Gastroesophageal sphincter (tissue), 4 donors: ENCODE measurements around the gene PCDH9. TPM values are rescaled to one million over a fixed set of nuclear protein-coding genes. Genes with fewer than 3 reads are reported as not detected.

Source experiments
- ATAC-seq: fragments of 150-250 bp; one replicate; pipeline ENCODE4 v1.9.1; 2016; ENCODE audit warnings: mild to moderate bottlenecking, moderate library complexity
- H3K27ac ChIP-seq, 4 donors: fragments of 200-600 bp; sonication (generic) in 3 of 4; 1 replicate in 3 of 4; 2 replicates in 1 of 4; pipeline ENCODE4 v1.5.1; 2016 to 2019
- H3K27me3 ChIP-seq: fragments of 200-600 bp; sonication (generic); one replicate; pipeline ENCODE4 v1.5.1; 2019
- H3K36me3 ChIP-seq, 2 donors: fragments of 200-600 bp; sonication (generic); one replicate each; pipeline ENCODE4 v1.5.1; 2019; ENCODE audit warnings: control low read depth in 1 of 2
- H3K4me1 ChIP-seq, 3 donors: fragments of 200-600 bp; sonication (generic); 1 replicate in 2 of 3; 2 replicates in 1 of 3; pipeline ENCODE4 v1.5.1; 2016 to 2019; ENCODE audit warnings: control low read depth in 2 of 3
- H3K4me3 ChIP-seq, 2 donors: fragments of 200-600 bp; sonication (generic); one replicate each; pipeline ENCODE4 v1.5.1; 2019; ENCODE audit warnings: mild to moderate bottlenecking in 1 of 2, moderate library complexity in 1 of 2
- H3K9me3 ChIP-seq, 3 donors: fragments of 200-600 bp; sonication (generic); one replicate each; pipeline ENCODE4 v1.5.1; 2017 to 2019; ENCODE audit warnings: control low read depth in 2 of 3
- CTCF ChIP-seq, 4 experiments: fragments of 200-600 bp in 2 of 4; fragments of 450-650 bp in 2 of 4; sonication (generic) in 1 of 4; IDR thresholded peaks; one replicate each; pipeline ENCODE4 v1.5.1; 2017 to 2019; ENCODE audit warnings: antibody characterized with exemption in 4 of 4, mild to moderate bottlenecking in 2 of 4, moderate library complexity in 2 of 4
- EP300 ChIP-seq: sonication (generic); formaldehyde crosslinking; IDR thresholded peaks from one replicate; pipeline ENCODE4 v1.6.1; 2017; ENCODE audit warnings: antibody characterized with exemption, mild to moderate bottlenecking
- POLR2A ChIP-seq, 2 donors: fragments of 450-650 bp; IDR thresholded peaks; one replicate each; pipeline ENCODE4 v1.6.1; 2017; ENCODE audit warnings: antibody characterized with exemption in 2 of 2, mild to moderate bottlenecking in 2 of 2, moderate library complexity in 1 of 2
- POLR2AphosphoS5 ChIP-seq: sonication (generic); formaldehyde crosslinking; IDR thresholded peaks from one replicate; pipeline ENCODE4 v1.6.1; 2017; ENCODE audit warnings: antibody characterized with exemption
- WGBS, 2 donors: methylation state at CpG; one replicate each; pipeline ENCODE4 v1.1.5; 2018; ENCODE audit warnings: low coverage in 1 of 2; 5-methylcytosine and 5-hydroxymethylcytosine counted together
- total RNA-seq, 4 donors: library from RNA; depleted of rRNA; stranded (reverse); fragments of >200 nt; gene quantifications; one replicate each; pipeline ENCODE4 v1.1.0, GENCODE V29; 2016

Gene PCDH9
- total RNA-seq, 4 donors from 2014 or later, result 52.9 to 141 (median 56.5) TPM

- Histone ChIP-seq H3K9me3 (no peaks in the 10 kb centered on the region), H3K36me3 (no peaks in the 10 kb centered on the region), H3K4me3 (peak overlapping the region; percentile 42 to 53), H3K27ac (peak overlapping the region in 2 of 4 donors; percentile 15 to 39), H3K4me1 (peaks cover 0 to 76% (median 0%) of the 10 kb centered on the region in 3 donors), H3K27me3 (no peaks in the 10 kb centered on the region)
- TF ChIP-seq CTCF (IDR thresholded peaks at IDR 0.05), result no peak
- no peak for TF ChIP-seq POLR2A (IDR thresholded peaks at IDR 0.05)
- no peak for TF ChIP-seq POLR2AphosphoS5
- no peak for TF ChIP-seq EP300
- 64 to 87% methylated on average over 6 to 13 of the region's 20 CpGs for WGBS, 2 donors
- no peak for ATAC-seq
Measured at GRCh38 chr13:67225252-67226159, 4.6 kb downstream of the PCDH9 start.

GRCh38 chr13:67224148-67224846 lies 5.8 kb downstream of the PCDH9 start:
- H3K4me1 ChIP-seq, result peaks cover 0 to 78% (median 0%) of the 10 kb centered on the region in 3 donors
- peak; percentile 80 for ATAC-seq

GRCh38 chr13:67223742-67224141 lies 6.4 kb downstream of the PCDH9 start:
- Histone ChIP-seq H3K4me3 (peak overlapping the region; percentile 42 to 53), H3K27me3 (no peaks in the 10 kb centered on the region), H3K27ac (peak overlapping the region in 2 of 4 donors; percentile 1 to 39), H3K9me3 (no peaks in the 10 kb centered on the region), H3K4me1 (peaks cover 0 to 73% (median 0%) of the 10 kb centered on the region in 3 donors), H3K36me3 (no peaks in the 10 kb centered on the region)
- TF ChIP-seq POLR2AphosphoS5, result no peak
- no peak for TF ChIP-seq EP300
- TF ChIP-seq POLR2A (IDR thresholded peaks at IDR 0.05), result no peak
- TF ChIP-seq CTCF (IDR thresholded peaks at IDR 0.05), result no peak
- ATAC-seq, result no peak
- 50 to 54% methylated on average over 1 of the region's 1 CpG for WGBS, 2 donors

More at GRCh38 chr13:67224148-67224846, 5.8 kb downstream of the PCDH9 start:
- no peaks in the 10 kb centered on the region for H3K36me3 ChIP-seq
- WGBS, 2 donors, result 19% methylated on average over 7 to 9 of the region's 9 CpGs
- no peaks in the 10 kb centered on the region for H3K9me3 ChIP-seq
- H3K4me3 ChIP-seq, result peak overlapping the region; percentile 42 to 53
- H3K27me3 ChIP-seq, result no peaks in the 10 kb centered on the region
- peak overlapping the region in 2 of 4 donors; percentile 1 to 39 for H3K27ac ChIP-seq
- TF ChIP-seq CTCF (IDR thresholded peaks at IDR 0.05) (peak; percentile 36 to 75 (median 72)), POLR2AphosphoS5 (peak; percentile 92), EP300 (no peak), POLR2A (IDR thresholded peaks at IDR 0.05) (no peak)

GRCh38 chr13:67223024-67223423 lies 7.1 kb downstream of the PCDH9 start:
- no peaks in the 10 kb centered on the region for H3K27me3 ChIP-seq
- H3K27ac ChIP-seq, result no peak overlapping the region
- no peaks in the 10 kb centered on the region for H3K36me3 ChIP-seq
- no peak for ATAC-seq
- TF ChIP-seq EP300 (no peak), POLR2AphosphoS5 (no peak), CTCF (IDR thresholded peaks at IDR 0.05) (no peak), POLR2A (IDR thresholded peaks at IDR 0.05) (no peak)
- H3K4me3 ChIP-seq, result peak overlapping the region; percentile 42 to 53
- H3K9me3 ChIP-seq, result no peaks in the 10 kb centered on the region
- peaks cover 0 to 68% (median 0%) of the 10 kb centered on the region in 3 donors for H3K4me1 ChIP-seq
- WGBS, 2 donors, result 39 to 48% methylated on average over 2 of the region's 2 CpGs
